NB4 (cell line): Measurements from ENCODE around the gene ACTL6A.

Experiments used
- CTCF ChIP-seq: IDR thresholded peaks from one replicate; pipeline ENCODE4 v1.5.1; 2012; ENCODE audit warnings: low read depth, low read length
- POLR2A ChIP-seq: IDR thresholded peaks from 2 replicates; pipeline ENCODE4 v1.6.1; 2011; ENCODE audit warnings: mild to moderate bottlenecking; ENCODE audit not compliant: insufficient read length; ENCODE audit errors: extremely low read depth

- TF ChIP-seq CTCF (no peak), POLR2A (peak; percentile 86)
Measured at GRCh38 chr3:179562591-179563270, at the start of gene ACTL6A.
